GM19099 (cell line): Measurements from ENCODE around the gene TLR5.

ENCODE experiments used
- POLR2A ChIP-seq: IDR thresholded peaks from 3 replicates; pipeline ENCODE4 v1.6.1; 2011; ENCODE audit warnings: low read depth; ENCODE audit not compliant: insufficient read length; ENCODE audit errors: extremely low read depth

TLR5 gene

GRCh38 chr1:223135176-223135942 is 7.7 kb downstream of the TLR5 start:
- no peak for TF ChIP-seq POLR2A

- no peak for TF ChIP-seq POLR2A
Observed at GRCh38 chr1:223133824-223134435, 9.1 kb downstream of the TLR5 start.

DNA sequence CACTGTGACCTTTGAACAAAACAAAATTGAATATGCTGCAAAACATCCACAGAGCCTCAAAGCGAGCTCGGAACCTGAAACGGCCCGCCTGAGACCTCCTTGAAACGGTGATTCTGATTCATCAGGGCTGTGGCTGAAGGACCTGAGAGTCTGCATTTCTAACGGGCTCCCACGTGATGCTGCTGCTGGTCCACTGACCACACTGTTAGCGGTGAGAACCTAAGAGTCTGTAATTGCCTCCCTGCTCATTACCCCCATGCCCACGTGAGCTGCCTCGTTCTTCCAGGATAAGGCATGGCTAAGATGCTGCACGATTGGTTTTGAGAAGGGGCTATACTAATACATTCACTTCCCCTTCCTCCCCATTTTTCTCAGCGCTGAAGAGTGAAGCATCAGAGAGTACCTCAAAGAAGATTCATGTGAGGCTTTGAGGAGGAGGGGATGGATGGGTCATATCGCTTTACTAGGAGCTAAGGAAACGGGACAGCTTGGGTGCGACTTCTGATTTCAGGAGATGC is 9.7 kb downstream of the TLR5 start:
- TF ChIP-seq POLR2A, result no peak

GRCh38 chr1:223129229-223129901 is 13.7 kb downstream of the TLR5 start:
- no peak for TF ChIP-seq POLR2A

DNA sequence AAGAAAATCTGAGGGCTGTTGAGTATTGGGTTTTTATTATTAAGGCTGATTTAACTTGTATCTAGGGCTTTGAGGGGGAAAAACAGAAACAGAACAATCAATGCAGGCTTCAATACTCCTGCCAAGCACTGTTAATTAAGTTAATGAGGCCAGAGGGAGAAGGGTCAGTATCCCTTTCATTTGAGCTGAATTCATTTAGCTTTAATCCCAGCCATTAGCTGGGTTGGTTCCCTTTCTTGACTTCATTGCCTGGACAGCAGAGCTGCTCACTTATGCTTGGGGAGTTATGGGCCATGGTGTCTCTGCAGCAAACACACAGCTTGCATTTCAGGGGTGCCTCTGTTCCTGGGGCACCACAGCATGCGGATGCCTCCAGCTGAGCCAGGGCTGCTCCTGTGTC is 16.3 kb downstream of the TLR5 start:
- no peak for TF ChIP-seq POLR2A

GRCh38 chr1:223125766-223126165 is 17.3 kb downstream of the TLR5 start:
- no peak for TF ChIP-seq POLR2A

- TF ChIP-seq POLR2A, result no peak
Observed at GRCh38 chr1:223123011-223123610, 19.9 kb downstream of the TLR5 start.

- no peak for TF ChIP-seq POLR2A
Observed at GRCh38 chr1:223118418-223118817, 24.6 kb downstream of the TLR5 start.

- TF ChIP-seq POLR2A, result no peak
Observed at GRCh38 chr1:223116950-223117349, 26.1 kb downstream of the TLR5 start.

- TF ChIP-seq POLR2A, result no peak
Observed at GRCh38 chr1:223114871-223115270, 28.2 kb downstream of the TLR5 start.

- TF ChIP-seq POLR2A, result no peak
Observed at GRCh38 chr1:223110952-223111351, 32.1 kb downstream of the TLR5 start.

DNA sequence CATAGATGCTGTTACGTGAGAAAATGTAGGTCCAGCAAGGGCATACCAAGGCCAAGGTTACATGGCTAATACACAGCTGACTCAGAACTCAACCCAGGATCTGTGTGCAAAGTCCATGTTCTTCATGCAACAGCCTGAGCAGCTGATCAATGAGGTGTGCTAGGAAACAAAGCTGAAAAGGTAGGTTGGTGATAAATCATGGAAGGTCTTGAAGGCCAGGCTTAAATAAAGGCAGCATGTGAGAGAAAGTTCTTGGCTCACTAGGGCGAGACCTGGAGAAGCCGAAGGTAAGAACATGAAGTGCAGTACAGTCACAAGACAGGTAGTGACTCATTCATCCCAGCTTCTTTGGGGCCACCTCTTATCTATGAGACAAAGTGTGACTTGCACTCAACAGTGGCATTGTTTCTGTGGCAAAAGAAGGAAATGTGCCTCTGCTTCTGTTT is 33.4 kb downstream of the TLR5 start:
- TF ChIP-seq POLR2A, result no peak

DNA sequence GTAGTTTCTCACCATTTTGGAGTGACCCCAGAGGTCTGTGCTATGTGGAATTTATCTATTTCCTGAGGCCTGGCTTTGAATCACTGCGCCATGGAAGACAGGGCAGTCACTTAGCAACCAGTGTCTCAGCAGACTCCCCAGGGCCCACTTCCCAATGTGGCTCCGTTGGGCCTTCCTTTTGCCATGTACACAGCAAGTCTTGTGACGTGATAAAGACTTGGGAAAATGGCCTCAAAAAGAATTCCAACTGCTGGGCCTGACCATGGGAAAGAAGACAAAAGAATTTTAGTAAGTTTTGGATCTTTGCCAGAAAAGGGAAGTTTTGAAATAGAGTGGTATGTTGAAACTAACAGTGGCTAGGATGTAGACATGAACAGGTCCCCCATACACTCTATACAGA is 36.2 kb downstream of the TLR5 start:
- TF ChIP-seq POLR2A, result no peak

GRCh38 chr1:223105568-223105967 is 37.5 kb downstream of the TLR5 start:
- TF ChIP-seq POLR2A, result no peak

DNA sequence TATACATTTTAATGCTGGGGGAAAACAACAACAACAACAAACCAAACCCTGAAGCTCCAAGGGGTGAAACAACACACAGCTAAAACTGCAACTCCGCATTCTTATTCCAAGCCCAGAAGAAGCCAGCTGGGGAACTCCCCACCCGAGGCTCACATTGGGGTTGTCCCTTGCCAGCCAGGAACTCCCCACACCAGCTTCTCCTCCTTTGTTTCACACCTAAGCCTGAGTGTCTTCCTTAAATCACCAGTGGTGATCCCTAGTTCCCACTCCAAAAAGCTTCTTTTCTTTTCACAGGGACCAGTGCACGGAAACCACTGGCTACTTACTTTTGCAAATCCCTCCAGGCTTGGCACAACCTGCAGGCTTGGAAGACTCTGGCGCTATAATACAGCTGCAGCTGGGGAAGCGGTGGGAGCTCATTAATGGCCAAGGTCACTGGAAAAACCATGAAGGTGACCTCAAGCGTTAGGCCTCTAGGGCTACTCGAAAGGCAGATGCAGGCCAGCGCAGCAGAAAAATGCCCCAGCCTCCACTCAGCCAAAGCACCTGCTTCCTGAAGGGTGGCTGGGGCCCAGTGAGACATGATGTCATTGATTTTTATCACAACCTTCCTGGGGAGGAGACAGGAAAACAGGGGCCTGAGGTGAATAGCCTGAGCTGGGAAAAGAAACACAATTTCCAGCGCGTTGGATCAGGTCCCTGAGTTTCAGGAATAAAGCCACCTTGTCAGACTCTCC is 40.1 kb downstream of the TLR5 start:
- no peak for TF ChIP-seq POLR2A
